Measurements from ENCODE around the gene PI4KA.

- TF ChIP-seq CTCF (IDR thresholded peaks at IDR 0.05) (no peak), POLR2AphosphoS5 (IDR thresholded peaks at IDR 0.05) (no peak), POLR2A (IDR thresholded peaks at IDR 0.05) (no peak)
Measured at GRCh38 chr22:20657963-20658362, 200.6 kb downstream of the PI4KA start.

All from prostate gland (tissue), 2 donors.